Stromal cell of bone marrow (primary cell): ENCODE data around the gene FSTL4.

ENCODE experiments used
- DNase-seq: peaks from one replicate; pipeline ENCODE4 v3.0.0-alpha.2; 2012; ENCODE audit warnings: low read depth

FSTL4 gene

GRCh38 chr5:133512896-133513295, 99.4 kb downstream of the FSTL4 start:
- DNase-seq, result no peak

GRCh38 chr5:133511653-133512235, 100.6 kb downstream of the FSTL4 start:
- no peak for DNase-seq

- DNase-seq, result no peak
These were observed 101.6 kb downstream of the FSTL4 start for GRCh38 chr5:133510634-133511262.

- DNase-seq, result no peak
These were observed 102.6 kb downstream of the FSTL4 start for GRCh38 chr5:133509742-133510079.

GRCh38 chr5:133508845-133509741, 103.2 kb downstream of the FSTL4 start:
- no peak for DNase-seq

GRCh38 chr5:133508331-133508730, 104.0 kb downstream of the FSTL4 start:
- DNase-seq, result no peak

- no peak for DNase-seq
These were observed 106.2 kb downstream of the FSTL4 start for GRCh38 chr5:133506181-133506580.

GRCh38 chr5:133503511-133503910, 108.8 kb downstream of the FSTL4 start:
- no peak for DNase-seq

- DNase-seq, result no peak
These were observed 112.4 kb downstream of the FSTL4 start for GRCh38 chr5:133499895-133500294.

- DNase-seq, result no peak
These were observed 114.6 kb downstream of the FSTL4 start for GRCh38 chr5:133497608-133498348.

GRCh38 chr5:133496631-133497030, 115.7 kb downstream of the FSTL4 start:
- no peak for DNase-seq

- no peak for DNase-seq
These were observed 117.5 kb downstream of the FSTL4 start for GRCh38 chr5:133494923-133495246.

GRCh38 chr5:133494232-133494922, 118.0 kb downstream of the FSTL4 start:
- DNase-seq, result no peak

- no peak for DNase-seq
These were observed 122.7 kb downstream of the FSTL4 start for GRCh38 chr5:133489632-133490031.

- no peak for DNase-seq
These were observed 125.2 kb downstream of the FSTL4 start for GRCh38 chr5:133487093-133487492.

GRCh38 chr5:133485468-133485867, 126.9 kb downstream of the FSTL4 start:
- no peak for DNase-seq

- no peak for DNase-seq
These were observed 128.8 kb downstream of the FSTL4 start for GRCh38 chr5:133483406-133484090.

- no peak for DNase-seq
These were observed 130.3 kb downstream of the FSTL4 start for GRCh38 chr5:133482028-133482427.

GRCh38 chr5:133480866-133481265, 131.5 kb downstream of the FSTL4 start:
- DNase-seq, result no peak

GRCh38 chr5:133480366-133480765, 132.0 kb downstream of the FSTL4 start:
- no peak for DNase-seq

GRCh38 chr5:133478199-133478985, 133.9 kb downstream of the FSTL4 start:
- no peak for DNase-seq
